Neural progenitor cell (in vitro differentiated cells): ENCODE measurements around the gene RBM19. TPM values are rescaled to one million over a fixed set of nuclear protein-coding genes. Genes with fewer than 3 reads are reported as not detected.

Experiments
- DNase-seq: peaks from one replicate; pipeline ENCODE4 v3.0.0-alpha.2; 2016; ENCODE audit warnings: low spot score
- H2AFZ ChIP-seq: fragments of 200-600 bp; sonication (generic); replicated peaks from 2 replicates; pipeline ENCODE4 v1.6.1; 2016; ENCODE audit warnings: antibody characterized with exemption
- H3F3A ChIP-seq: fragments of 200-600 bp; sonication (generic); 2 replicates; pipeline ENCODE4 v1.6.1; 2016; ENCODE audit warnings: antibody characterized with exemption, low read depth
- H3K27ac ChIP-seq: fragments of 200-600 bp; sonication (generic); 2 replicates; pipeline ENCODE4 v1.5.1; 2016; ENCODE audit warnings: mild to moderate bottlenecking
- H3K27me3 ChIP-seq: fragments of 200-600 bp; sonication (generic); 2 replicates; pipeline ENCODE4 v1.6.1; 2016; ENCODE audit warnings: mild to moderate bottlenecking, moderate library complexity
- H3K36me3 ChIP-seq: fragments of 200-600 bp; sonication (generic); 2 replicates; pipeline ENCODE4 v1.5.1; 2016
- H3K4me1 ChIP-seq: fragments of 200-600 bp; sonication (generic); 2 replicates; pipeline ENCODE4 v1.6.1; 2016; ENCODE audit warnings: mixed run types
- H3K4me2 ChIP-seq: fragments of 200-600 bp; sonication (generic); 2 replicates; pipeline ENCODE4 v1.6.1; 2016
- H3K4me3 ChIP-seq: fragments of 200-600 bp; sonication (generic); 2 replicates; pipeline ENCODE4 v1.5.1; 2016
- H3K79me2 ChIP-seq: fragments of 200-600 bp; sonication (generic); 2 replicates; pipeline ENCODE4 v1.6.1; 2016; ENCODE audit warnings: low read depth
- H3K9ac ChIP-seq: fragments of 200-600 bp; sonication (generic); 2 replicates; pipeline ENCODE4 v1.6.1; 2016
- H3K9me3 ChIP-seq: fragments of 200-600 bp; sonication (generic); 2 replicates; pipeline ENCODE4 v1.5.1; 2016; ENCODE audit warnings: low read depth
- H4K20me1 ChIP-seq: fragments of 200-600 bp; sonication (generic); 2 replicates; pipeline ENCODE4 v1.6.1; 2016; ENCODE audit warnings: low read depth
- H3K27ac Mint-ChIP-seq: 3 replicates; pipeline ENCODE4 v1.8.0; 2021; ENCODE audit warnings: mixed read lengths
- H3K27me3 Mint-ChIP-seq: 2 replicates; pipeline ENCODE4 v1.8.0; 2022; ENCODE audit warnings: low read depth, mild to moderate bottlenecking, inconsistent platforms, moderate library complexity, mixed read lengths; ENCODE audit not compliant: insufficient read depth
- H3K36me3 Mint-ChIP-seq: 3 replicates; pipeline ENCODE4 v1.8.0; 2021; ENCODE audit warnings: mixed read lengths
- H3K4me1 Mint-ChIP-seq: 3 replicates; pipeline ENCODE4 v1.8.0; 2021; ENCODE audit warnings: mixed read lengths
- H3K4me3 Mint-ChIP-seq: 3 replicates; pipeline ENCODE4 v1.8.0; 2021; ENCODE audit warnings: mild to moderate bottlenecking, moderate library complexity, mixed read lengths
- H3K9me3 Mint-ChIP-seq: 3 replicates; pipeline ENCODE4 v1.8.0; 2020; ENCODE audit warnings: mixed read lengths
- CTCF ChIP-seq: fragments of 200-600 bp; sonication (generic); IDR thresholded peaks from 2 replicates; pipeline ENCODE4 v1.5.1; 2017; ENCODE audit warnings: antibody characterized with exemption, mild to moderate bottlenecking
- EZH2 ChIP-seq: fragments of 200-600 bp; sonication (generic); IDR thresholded peaks from 2 replicates; pipeline ENCODE4 v1.6.1; 2017; ENCODE audit warnings: antibody characterized with exemption, mild to moderate bottlenecking, moderate library complexity
- EZH2phosphoT487 ChIP-seq: fragments of 200-600 bp; sonication (generic); IDR thresholded peaks from 2 replicates; pipeline ENCODE4 v1.6.1; 2017; ENCODE audit warnings: antibody characterized with exemption
- total RNA-seq: library from RNA; depleted of rRNA; stranded (reverse); fragments of >200 nt; gene quantifications from 2 replicates; pipeline ENCODE4 v1.2.3, GENCODE V29; 2015; ENCODE audit warnings: low replicate concordance

RBM19 gene
- total RNA-seq, 1 donor from 2014 or later = 23.5 TPM

GRCh38 chr12:113908584-113909100 is 57.5 kb downstream of the RBM19 start:
- Mint-ChIP-seq H3K36me3 (peaks cover 2% of the 10 kb centered on the region), H3K27me3 (peaks cover 2% of the 10 kb centered on the region), H3K9me3 (no peaks in the 10 kb centered on the region), H3K4me1 (peaks cover 38% of the 10 kb centered on the region), H3K27ac (peak overlapping the region; percentile 89), H3K4me3 (no peak overlapping the region)
- no peak overlapping the region for H3K27ac ChIP-seq
- H3K27me3 ChIP-seq = no peaks in the 10 kb centered on the region
- no peaks in the 10 kb centered on the region for H3K9me3 ChIP-seq
- no peak for DNase-seq
- no peak overlapping the region for H3K4me3 ChIP-seq
- no peak overlapping the region for H3K9ac ChIP-seq
- peaks cover 26% of the 10 kb centered on the region for H3K4me1 ChIP-seq
- TF ChIP-seq CTCF = no peak
- no peak for TF ChIP-seq EZH2phosphoT487
- TF ChIP-seq EZH2 = no peak
- no peak overlapping the region for H2AFZ ChIP-seq
- H4K20me1 ChIP-seq = peaks cover 5% of the 10 kb centered on the region
- H3K36me3 ChIP-seq = no peaks in the 10 kb centered on the region
- peaks cover 3% of the 10 kb centered on the region for H3F3A ChIP-seq
- no peak overlapping the region for H3K4me2 ChIP-seq
- H3K79me2 ChIP-seq = no peaks in the 10 kb centered on the region

- TF ChIP-seq CTCF = no peak
- TF ChIP-seq EZH2phosphoT487 = no peak
- no peak for TF ChIP-seq EZH2
- no peak overlapping the region for H3K9ac ChIP-seq
- Mint-ChIP-seq H3K36me3 (peaks cover 2% of the 10 kb centered on the region), H3K27ac (peak overlapping the region; percentile 23), H3K27me3 (peaks cover 2% of the 10 kb centered on the region), H3K4me1 (peaks cover 29% of the 10 kb centered on the region), H3K9me3 (no peaks in the 10 kb centered on the region), H3K4me3 (no peak overlapping the region)
- H3K79me2 ChIP-seq = no peaks in the 10 kb centered on the region
- H3K27me3 ChIP-seq = no peaks in the 10 kb centered on the region
- H3K36me3 ChIP-seq = no peaks in the 10 kb centered on the region
- peaks cover 3% of the 10 kb centered on the region for H3F3A ChIP-seq
- no peak overlapping the region for H3K27ac ChIP-seq
- peaks cover 17% of the 10 kb centered on the region for H3K4me1 ChIP-seq
- no peak for DNase-seq
- H4K20me1 ChIP-seq = peaks cover 5% of the 10 kb centered on the region
- no peak overlapping the region for H3K4me3 ChIP-seq
- no peak overlapping the region for H3K4me2 ChIP-seq
- H2AFZ ChIP-seq = no peak overlapping the region
- H3K9me3 ChIP-seq = no peaks in the 10 kb centered on the region
Measured at GRCh38 chr12:113907446-113908180, 58.5 kb downstream of the RBM19 start.

GRCh38 chr12:113906411-113907200 is 59.5 kb downstream of the RBM19 start:
- no peak for TF ChIP-seq CTCF
- TF ChIP-seq EZH2phosphoT487 = no peak
- TF ChIP-seq EZH2 = no peak
- peaks cover 10% of the 10 kb centered on the region for H3K4me1 ChIP-seq
- no peak overlapping the region for H3K4me3 ChIP-seq
- H3K27ac ChIP-seq = no peak overlapping the region
- H3K36me3 ChIP-seq = no peaks in the 10 kb centered on the region
- DNase-seq = no peak
- H2AFZ ChIP-seq = no peak overlapping the region
- no peak overlapping the region for H3K9ac ChIP-seq
- no peaks in the 10 kb centered on the region for H3K27me3 ChIP-seq
- H3K79me2 ChIP-seq = no peaks in the 10 kb centered on the region
- peaks cover 2% of the 10 kb centered on the region for H3K27me3 Mint-ChIP-seq
- no peaks in the 10 kb centered on the region for H3K9me3 ChIP-seq
- H3K27ac Mint-ChIP-seq = peak overlapping the region; percentile 23
- H4K20me1 ChIP-seq = no peaks in the 10 kb centered on the region
- peaks cover 2% of the 10 kb centered on the region for H3K36me3 Mint-ChIP-seq
- no peaks in the 10 kb centered on the region for H3K9me3 Mint-ChIP-seq
- no peaks in the 10 kb centered on the region for H3F3A ChIP-seq
- no peak overlapping the region for H3K4me3 Mint-ChIP-seq
- peaks cover 22% of the 10 kb centered on the region for H3K4me1 Mint-ChIP-seq
- no peak overlapping the region for H3K4me2 ChIP-seq
